GM15510 (cell line): ENCODE results near the gene MED16.

ENCODE experiments used
- POLR2A ChIP-seq: IDR thresholded peaks from 3 replicates; pipeline ENCODE4 v1.6.1; 2011; ENCODE audit warnings: borderline replicate concordance; ENCODE audit not compliant: insufficient read length; ENCODE audit errors: extremely low read depth

MED16 gene

GRCh38 chr19:873084-873483, 19.9 kb downstream of the MED16 start:
- TF ChIP-seq POLR2A: no peak

GRCh38 chr19:872266-872951, 20.6 kb downstream of the MED16 start:
- no peak for TF ChIP-seq POLR2A

GRCh38 chr19:871446-872265, 21.3 kb downstream of the MED16 start:
- no peak for TF ChIP-seq POLR2A

DNA sequence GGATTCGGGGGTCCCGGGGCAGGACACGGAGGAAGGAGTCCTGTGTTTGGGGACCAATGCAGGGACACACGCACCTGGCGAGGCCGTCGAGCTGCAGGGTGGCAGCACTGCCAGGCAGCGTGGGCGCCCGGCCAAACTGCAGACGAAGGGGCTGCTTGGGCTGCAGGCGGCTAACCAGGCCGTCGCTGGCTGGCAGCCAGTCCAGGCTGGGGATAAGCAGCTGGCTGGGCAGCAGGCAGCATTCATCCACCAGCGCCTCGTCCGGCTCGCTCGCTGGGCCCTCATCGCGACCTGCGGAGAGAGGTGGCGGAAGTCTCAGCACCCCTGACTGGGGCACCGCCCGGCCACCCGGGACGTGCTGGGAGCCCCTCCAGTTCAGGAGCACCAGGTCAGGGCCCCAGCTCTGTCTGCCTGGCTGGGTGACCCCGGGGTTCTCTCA, 22.0 kb downstream of the MED16 start:
- TF ChIP-seq POLR2A: no peak

GRCh38 chr19:870314-870713, 22.7 kb downstream of the MED16 start:
- TF ChIP-seq POLR2A: no peak

DNA sequence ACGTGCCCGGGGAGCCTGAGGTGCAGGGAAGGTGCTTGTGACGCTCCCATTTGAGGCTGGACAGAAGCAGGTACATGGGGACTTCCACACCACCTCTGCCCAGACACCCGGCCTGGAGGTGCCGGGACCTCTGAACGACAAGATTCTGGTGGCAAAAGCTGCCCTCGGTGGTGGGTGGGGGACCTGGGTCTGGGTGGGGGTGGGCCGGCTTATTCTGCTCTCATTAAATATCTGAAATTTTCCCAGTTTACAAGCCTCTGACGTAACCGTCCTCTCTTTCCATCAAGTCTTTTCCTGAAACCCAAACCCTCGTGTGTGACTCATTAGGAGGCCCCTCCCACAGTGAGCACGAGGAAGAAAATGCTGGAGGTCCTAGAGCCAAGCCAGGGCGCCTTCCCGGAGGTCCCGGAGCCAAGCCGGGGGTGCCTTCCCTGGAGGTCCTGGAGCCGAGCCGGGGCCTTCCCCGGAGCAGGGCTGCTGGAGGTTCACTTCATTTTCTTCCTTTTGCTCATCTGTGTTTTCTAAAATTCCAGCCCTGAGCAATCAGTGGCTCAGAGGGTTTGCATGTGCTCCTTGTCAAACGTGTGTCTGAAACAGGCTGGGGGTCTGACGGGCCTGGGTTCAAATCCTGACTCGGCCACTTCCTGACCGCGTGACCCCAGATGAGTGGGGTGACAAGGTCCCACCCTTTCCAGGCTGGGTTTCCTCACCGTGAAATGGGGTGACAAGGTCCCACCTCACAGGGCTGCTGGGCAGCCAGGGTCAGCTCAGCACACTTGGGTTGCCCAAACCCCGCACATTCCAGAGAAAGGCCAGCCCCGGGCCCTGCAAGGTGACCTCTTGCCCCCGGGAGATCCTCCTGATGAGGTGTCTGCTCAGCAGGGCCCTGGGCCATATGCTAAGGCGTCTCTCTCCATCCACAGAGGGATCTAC, 23.5 kb downstream of the MED16 start:
- TF ChIP-seq POLR2A: no peak

DNA sequence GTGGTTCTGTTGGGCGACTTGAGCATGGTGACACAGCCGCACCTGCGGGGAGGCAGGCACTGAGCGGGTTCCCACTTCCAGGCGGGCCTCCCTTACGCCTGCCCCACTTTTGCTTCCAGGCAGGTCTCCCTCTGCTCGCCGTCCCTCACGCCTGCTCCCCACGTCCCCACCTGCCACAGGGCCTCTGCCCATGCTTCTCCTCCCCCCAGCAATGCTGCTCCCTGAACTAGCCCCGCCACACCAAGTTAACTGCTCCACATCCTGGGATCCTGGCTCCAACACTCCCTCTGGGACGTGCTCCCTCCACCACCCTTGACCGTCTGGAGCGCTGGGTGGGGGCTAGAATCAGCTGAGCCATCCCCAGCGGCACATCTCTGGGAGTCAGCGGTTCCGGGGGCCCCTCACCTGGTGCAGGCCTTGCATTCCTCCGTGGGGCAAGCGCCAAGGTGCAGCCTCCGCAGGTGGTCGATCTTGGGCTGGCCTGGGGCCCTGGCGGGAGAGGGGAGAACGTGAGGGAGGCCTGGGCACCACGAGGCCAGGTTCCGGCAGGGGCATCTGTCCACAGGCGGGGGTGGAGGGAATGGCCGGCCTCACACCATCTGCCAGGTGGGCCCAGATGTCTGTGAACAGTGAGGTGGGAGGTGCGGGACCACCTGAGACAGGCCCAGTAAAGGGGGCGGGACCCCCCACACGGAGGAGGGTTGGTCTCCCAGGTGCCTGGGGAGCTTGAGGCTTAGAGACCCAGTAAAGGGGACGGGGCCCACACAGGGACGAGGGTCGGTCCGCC, 24.3 kb downstream of the MED16 start:
- no peak for TF ChIP-seq POLR2A

- TF ChIP-seq POLR2A: no peak
Observed at GRCh38 chr19:867855-868457, 25.0 kb downstream of the MED16 start.

GRCh38 chr19:867301-867793, 25.6 kb downstream of the MED16 start:
- TF ChIP-seq POLR2A: no peak

DNA sequence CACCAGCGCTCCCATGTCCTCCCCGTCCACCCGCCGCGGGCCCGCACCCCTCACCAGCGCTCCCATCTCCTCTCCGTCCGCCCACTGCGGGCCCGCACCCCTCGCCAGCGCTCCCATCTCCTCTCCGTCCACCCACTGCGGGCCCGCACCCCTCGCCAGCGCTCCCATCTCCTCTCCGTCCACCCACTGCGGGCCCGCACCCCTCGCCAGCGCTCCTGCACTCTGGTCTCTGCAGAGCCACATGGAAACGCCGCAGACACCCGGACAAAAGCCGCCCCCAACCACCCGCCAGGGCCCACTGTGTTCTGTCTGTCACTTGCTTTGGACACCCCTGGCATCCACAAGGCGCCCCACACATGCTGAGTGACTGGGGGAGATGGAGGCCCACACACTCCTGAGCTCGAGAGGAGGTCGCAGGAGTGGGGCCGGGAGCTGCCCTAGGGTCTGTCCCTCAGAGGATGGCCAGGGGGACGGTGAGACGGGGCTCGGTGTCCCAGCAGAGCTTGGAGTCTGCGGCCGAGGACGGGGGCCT, 26.2 kb downstream of the MED16 start:
- TF ChIP-seq POLR2A: no peak

GRCh38 chr19:863315-863620, 29.7 kb downstream of the MED16 start:
- no peak for TF ChIP-seq POLR2A

DNA sequence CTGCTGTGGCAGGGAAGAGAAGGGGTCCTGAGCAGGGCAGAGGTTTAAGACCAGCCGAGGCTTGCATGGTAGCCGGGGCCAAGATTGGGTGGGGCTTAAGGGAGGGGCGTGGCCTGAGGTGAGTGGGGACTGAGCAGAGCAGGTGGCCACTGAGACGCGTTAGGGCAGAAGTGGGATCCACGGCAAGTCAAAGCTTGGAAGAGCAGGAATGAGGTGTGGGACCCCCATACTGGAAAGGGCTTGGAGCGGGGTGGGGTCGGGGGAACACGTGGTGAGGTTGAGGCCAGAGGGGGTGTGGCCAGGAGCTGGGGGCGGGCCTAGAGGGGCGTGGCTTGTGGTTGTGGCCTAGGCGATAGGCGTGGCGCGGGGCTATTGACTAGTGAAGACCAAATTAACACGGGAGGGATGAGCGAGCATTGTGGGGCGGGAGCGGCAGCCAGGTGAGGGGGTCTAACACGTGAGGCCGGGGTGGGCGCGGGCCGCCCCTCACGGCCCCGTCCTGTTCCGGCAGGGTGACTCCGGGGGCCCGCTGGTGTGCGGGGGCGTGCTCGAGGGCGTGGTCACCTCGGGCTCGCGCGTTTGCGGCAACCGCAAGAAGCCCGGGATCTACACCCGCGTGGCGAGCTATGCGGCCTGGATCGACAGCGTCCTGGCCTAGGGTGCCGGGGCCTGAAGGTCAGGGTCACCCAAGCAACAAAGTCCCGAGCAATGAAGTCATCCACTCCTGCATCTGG, 30.2 kb downstream of the MED16 start:
- TF ChIP-seq POLR2A: no peak
